Measurements from ENCODE around the gene TEX19.
"Not testable (repeated sequence)": the region's sequence is repeated elsewhere in the genome, so short reads cannot be mapped to it uniquely, and the experiment has no call there.

- not testable (repeated sequence) for TF ChIP-seq CTCF (IDR thresholded peaks at IDR 0.05; ENCODE audit: low read length); EZH2 (IDR thresholded peaks at IDR 0.05; ENCODE audit: borderline replicate concordance, low read length)
These were observed 11.1 kb upstream of the TEX19 start for GRCh38 chr17:82347994-82348393.

Measured in OCI-LY1 (cell line).